Measurements from ENCODE around the gene FXYD6.

GRCh38 chr11:117915672-117916235, 39.3 kb upstream of the FXYD6 start:
- TF ChIP-seq CTCF (IDR thresholded peaks at IDR 0.05): no peak
- no peak for TF ChIP-seq POLR2AphosphoS5 (IDR thresholded peaks at IDR 0.05; ENCODE audit: low read depth, low read length)
- no peak for TF ChIP-seq SIN3A (IDR thresholded peaks at IDR 0.05; ENCODE audit: borderline replicate concordance, insufficient read depth, low read depth, low read length)

Measured in Panc1 (cell line).